ENCODE measurements around the gene ZNF366.

The ZNF366 gene

GRCh38 chr5:72434781-72435437 lies 72.3 kb downstream of the ZNF366 start:
- no peaks in the 10 kb centered on the region for H3K4me1 ChIP-seq (ENCODE audit: control insufficient read depth in 1 of 2, insufficient read depth in 1 of 2, low read depth in 1 of 2, low read length in 1 of 2)
- TF ChIP-seq CTCF (IDR thresholded peaks at IDR 0.05): no peak

GRCh38 chr5:72434056-72434780 lies 73.0 kb downstream of the ZNF366 start:
- H3K4me1 ChIP-seq (ENCODE audit: control insufficient read depth in 1 of 2, insufficient read depth in 1 of 2, low read depth in 1 of 2, low read length in 1 of 2): no peaks in the 10 kb centered on the region
- TF ChIP-seq CTCF (IDR thresholded peaks at IDR 0.05): no peak
- H3K4me3 ChIP-seq (ENCODE audit: low read depth in 1 of 2, low read length in 1 of 2): no peak overlapping the region
- no peak overlapping the region for H3K27ac ChIP-seq
- no peaks in the 10 kb centered on the region for H3K36me3 ChIP-seq
- H3K27me3 ChIP-seq: no peaks in the 10 kb centered on the region
- no peaks in the 10 kb centered on the region for H3K9me3 ChIP-seq

More at GRCh38 chr5:72434781-72435437, 72.3 kb downstream of the ZNF366 start:
- Histone ChIP-seq H3K4me3 (ENCODE audit: low read depth in 1 of 2, low read length in 1 of 2) (no peak overlapping the region), H3K36me3 (no peaks in the 10 kb centered on the region), H3K27me3 (no peaks in the 10 kb centered on the region), H3K9me3 (no peaks in the 10 kb centered on the region), H3K27ac (no peak overlapping the region)

- H3K27ac ChIP-seq: no peak overlapping the region
- no peak for TF ChIP-seq CTCF (IDR thresholded peaks at IDR 0.05)
- H3K4me1 ChIP-seq (ENCODE audit: control insufficient read depth in 1 of 2, insufficient read depth in 1 of 2, low read depth in 1 of 2, low read length in 1 of 2): no peaks in the 10 kb centered on the region
- H3K27me3 ChIP-seq: no peaks in the 10 kb centered on the region
- H3K36me3 ChIP-seq: no peaks in the 10 kb centered on the region
- H3K4me3 ChIP-seq (ENCODE audit: low read depth in 1 of 2, low read length in 1 of 2): no peak overlapping the region
- no peaks in the 10 kb centered on the region for H3K9me3 ChIP-seq
These were observed 73.7 kb downstream of the ZNF366 start for GRCh38 chr5:72433522-72433921.

GRCh38 chr5:72428669-72429068 lies 78.5 kb downstream of the ZNF366 start:
- Histone ChIP-seq H3K9me3 (no peaks in the 10 kb centered on the region), H3K4me1 (ENCODE audit: control insufficient read depth in 1 of 2, insufficient read depth in 1 of 2, low read depth in 1 of 2, low read length in 1 of 2) (no peaks in the 10 kb centered on the region), H3K27me3 (no peaks in the 10 kb centered on the region), H3K27ac (no peak overlapping the region), H3K36me3 (no peaks in the 10 kb centered on the region), H3K4me3 (ENCODE audit: low read depth in 1 of 2, low read length in 1 of 2) (no peak overlapping the region)
- no peak for TF ChIP-seq CTCF (IDR thresholded peaks at IDR 0.05)

- Histone ChIP-seq H3K9me3 (no peaks in the 10 kb centered on the region), H3K4me1 (ENCODE audit: control insufficient read depth in 1 of 2, insufficient read depth in 1 of 2, low read depth in 1 of 2, low read length in 1 of 2) (no peaks in the 10 kb centered on the region), H3K36me3 (no peaks in the 10 kb centered on the region), H3K27ac (no peak overlapping the region), H3K27me3 (no peaks in the 10 kb centered on the region), H3K4me3 (ENCODE audit: low read depth in 1 of 2, low read length in 1 of 2) (no peak overlapping the region)
- TF ChIP-seq CTCF (IDR thresholded peaks at IDR 0.05): no peak
These were observed 79.4 kb downstream of the ZNF366 start for GRCh38 chr5:72427488-72428437.

Measured in neutrophil (primary cell).